H1 (cell line): Measurements from ENCODE around the gene VSX1. TPM values are rescaled to one million over a fixed set of nuclear protein-coding genes. Genes with fewer than 3 reads are reported as not detected.

Source experiments
- CTCF ChIA-PET: fragments of 300-600 bp; sonication (Branson Sonifier 250); formaldehyde crosslinking; loops from one replicate; lab custom pipeline; 2021; ENCODE audit not compliant: partially characterized antibody; lab: Charles Lee
- POLR2A ChIA-PET: fragments of 300-600 bp; sonication (Branson Sonifier 250); formaldehyde crosslinking; loops from one replicate; lab custom pipeline; 2021; ENCODE audit warnings: inconsistent platforms; ENCODE audit not compliant: partially characterized antibody; lab: Charles Lee
- DNase-seq, 2 experiments: peaks; one replicate each; pipeline versions ENCODE4 v3.0.0 to v3.0.0-alpha.2; 2010 to 2022; ENCODE audit warnings: low spot score in 2 of 2, low read depth in 1 of 2, mixed read lengths in 1 of 2
- FAIRE-seq: peaks from 2 replicates; lab custom pipeline; 2011; peaks lifted over from hg19 to GRCh38; lab: Jason Lieb, UNC
- H2AFZ ChIP-seq: 2 replicates; pipeline ENCODE4 v1.8.1; 2012; ENCODE audit warnings: low read length, inconsistent platforms
- H2AK5ac ChIP-seq: 2 replicates; pipeline ENCODE4 v1.6.1; 2013; ENCODE audit warnings: low read depth, low read length
- H2BK120ac ChIP-seq: replicated peaks from 2 replicates; pipeline ENCODE3; 2013; ENCODE audit warnings: low read depth, low read length, inconsistent platforms
- H2BK12ac ChIP-seq: 2 replicates; pipeline ENCODE4 v1.6.1; 2013; ENCODE audit warnings: low read depth, low read length
- H2BK15ac ChIP-seq: 2 replicates; pipeline ENCODE4 v1.6.1; 2013; ENCODE audit warnings: low read length
- H2BK20ac ChIP-seq: 2 replicates; pipeline ENCODE4 v1.6.1; 2013; ENCODE audit warnings: low read length
- H2BK5ac ChIP-seq: 2 replicates; pipeline ENCODE4 v1.6.1; 2013; ENCODE audit warnings: low read depth, low read length
- H3K14ac ChIP-seq: 2 replicates; pipeline ENCODE4 v1.6.1; 2013; ENCODE audit warnings: inconsistent platforms; ENCODE audit not compliant: insufficient read length
- H3K18ac ChIP-seq: 2 replicates; pipeline ENCODE4 v1.6.1; 2013; ENCODE audit warnings: low read length; ENCODE audit errors: extremely low read depth
- H3K23ac ChIP-seq: 2 replicates; pipeline ENCODE4 v1.6.1; 2013; ENCODE audit warnings: inconsistent platforms; ENCODE audit not compliant: insufficient read length
- H3K23me2 ChIP-seq: 2 replicates; pipeline ENCODE4 v1.6.1; 2013; ENCODE audit warnings: low read depth, low read length
- H3K27ac ChIP-seq: 2 replicates; pipeline ENCODE4 v1.6.1; 2011; ENCODE audit warnings: low read depth, low read length, inconsistent platforms
- H3K27me3 ChIP-seq, 4 experiments: replicated peaks in 1 of 4; 1 replicate in 1 of 4; 2 replicates in 3 of 4; pipeline versions ENCODE4 v1.6.1 to v1.8.1; 2011 to 2013; ENCODE audit warnings: low read length in 3 of 4, mild to moderate bottlenecking in 3 of 4, inconsistent platforms in 2 of 4, mixed read lengths in 2 of 4, moderate library complexity in 1 of 4; ENCODE audit not compliant: control insufficient read depth in 3 of 4, insufficient read depth in 3 of 4; ENCODE audit errors: extremely low read depth in 1 of 4
- H3K36me3 ChIP-seq, 4 experiments: 2 replicates each; pipeline versions ENCODE4 v1.6.1 to v1.8.1; 2011 to 2013; ENCODE audit warnings: mild to moderate bottlenecking in 4 of 4, low read length in 3 of 4, moderate library complexity in 2 of 4, control low read depth in 1 of 4, inconsistent platforms in 1 of 4; ENCODE audit not compliant: insufficient read depth in 4 of 4, control insufficient read depth in 2 of 4
- H3K4ac ChIP-seq: replicated peaks from 2 replicates; pipeline ENCODE3; 2013; ENCODE audit warnings: low read length, low read depth, mixed read lengths, inconsistent platforms; ENCODE audit not compliant: insufficient read length
- H3K4me1 ChIP-seq, 4 experiments: replicated peaks in 1 of 4; 1 replicate in 1 of 4; 2 replicates in 3 of 4; pipeline versions ENCODE4 v1.6.1 to v1.8.1; 2011 to 2013; ENCODE audit warnings: low read length in 3 of 4, inconsistent platforms in 2 of 4, mixed read lengths in 1 of 4; ENCODE audit not compliant: insufficient read depth in 4 of 4, control insufficient read depth in 3 of 4
- H3K4me2 ChIP-seq, 2 experiments: 2 replicates each; pipeline versions ENCODE4 v1.6.1 to v1.8.1; 2011 to 2013; ENCODE audit warnings: low read depth in 2 of 2, low read length in 2 of 2, control low read depth in 1 of 2, inconsistent platforms in 1 of 2, mild to moderate bottlenecking in 1 of 2; ENCODE audit not compliant: insufficient read depth in 1 of 2
- H3K4me3 ChIP-seq, 4 experiments: fragments of 200-600, 300-600 bp in 1 of 4; sonication (generic), shearing (Covaris generic), sonication (Bioruptor Twin) in 1 of 4; 2 replicates each; pipeline versions ENCODE4 v1.5.1 to v1.8.1; 2011 to 2016; ENCODE audit warnings: low read length in 4 of 4, low read depth in 3 of 4, control low read depth in 2 of 4, inconsistent platforms in 2 of 4, mild to moderate bottlenecking in 2 of 4, mixed read lengths in 1 of 4, moderate library complexity in 1 of 4; ENCODE audit not compliant: insufficient read depth in 2 of 4; ENCODE audit errors: extremely low read depth in 1 of 4
- H3K56ac ChIP-seq: replicated peaks from 2 replicates; pipeline ENCODE3; 2013; ENCODE audit warnings: low read depth, mild to moderate bottlenecking, mixed read lengths, low read length, inconsistent platforms; ENCODE audit not compliant: insufficient read length
- H3K79me1 ChIP-seq: 2 replicates; pipeline ENCODE4 v1.6.1; 2013; ENCODE audit warnings: low read depth, low read length, control low read depth
- H3K79me2 ChIP-seq, 2 experiments: 2 replicates each; pipeline versions ENCODE4 v1.6.1 to v1.8.1; 2012 to 2013; ENCODE audit warnings: low read length in 2 of 2, mild to moderate bottlenecking in 2 of 2, inconsistent platforms in 1 of 2; ENCODE audit not compliant: insufficient read depth in 2 of 2, control insufficient read depth in 1 of 2
- H3K9ac ChIP-seq, 4 experiments: replicated peaks in 1 of 4; 1 replicate in 1 of 4; 2 replicates in 3 of 4; pipeline versions ENCODE4 v1.6.1 to v1.8.1; 2011 to 2013; ENCODE audit warnings: low read depth in 3 of 4, low read length in 3 of 4, control low read depth in 2 of 4, mild to moderate bottlenecking in 2 of 4, moderate library complexity in 2 of 4, inconsistent platforms in 1 of 4; ENCODE audit errors: extremely low read depth in 1 of 4
- H3K9me3 ChIP-seq, 2 experiments: 2 replicates each; pipeline versions ENCODE4 v1.6.1 to v1.8.1; 2012 to 2013; ENCODE audit warnings: mild to moderate bottlenecking in 2 of 2, moderate library complexity in 2 of 2, control low read depth in 1 of 2, inconsistent platforms in 1 of 2, low read depth in 1 of 2, low read length in 1 of 2, mixed read lengths in 1 of 2; ENCODE audit not compliant: insufficient read depth in 2 of 2
- H4K20me1 ChIP-seq, 2 experiments: replicated peaks in 1 of 2; 2 replicates each; pipeline versions ENCODE3 to v1.8.1; 2011 to 2013; ENCODE audit warnings: inconsistent platforms in 2 of 2, low read length in 2 of 2, mild to moderate bottlenecking in 1 of 2; ENCODE audit not compliant: insufficient read depth in 2 of 2, control insufficient read depth in 1 of 2
- H4K5ac ChIP-seq: 2 replicates; pipeline ENCODE4 v1.6.1; 2013; ENCODE audit warnings: low read length, low read depth, mixed read lengths, inconsistent platforms; ENCODE audit not compliant: insufficient read length
- H4K8ac ChIP-seq: 2 replicates; pipeline ENCODE4 v1.8.0; 2013; ENCODE audit warnings: mild to moderate bottlenecking, moderate library complexity, low read length, inconsistent platforms; ENCODE audit not compliant: insufficient read depth; ENCODE audit errors: extremely low read depth
- H4K91ac ChIP-seq: replicated peaks from 2 replicates; pipeline ENCODE3; 2013; ENCODE audit warnings: low read length, mixed read lengths, inconsistent platforms; ENCODE audit not compliant: insufficient read length
- BACH1 ChIP-seq: IDR thresholded peaks from 2 replicates; pipeline ENCODE4 v1.6.1; 2012; ENCODE audit warnings: low read length, improper control_type of control experiment
- BRCA1 ChIP-seq: IDR thresholded peaks from 2 replicates; pipeline ENCODE4 v1.6.1; 2012; ENCODE audit warnings: low read depth, low read length, improper control_type of control experiment
- CEBPB ChIP-seq: IDR thresholded peaks from 2 replicates; pipeline ENCODE4 v1.6.1; 2012; ENCODE audit warnings: low read depth, low read length
- CTBP2 ChIP-seq: IDR thresholded peaks from 2 replicates; pipeline ENCODE4 v1.7.0; 2011; ENCODE audit warnings: borderline replicate concordance, mild to moderate bottlenecking, moderate library complexity, mixed read lengths, low read length; ENCODE audit not compliant: insufficient read depth, insufficient read length
- EGR1 ChIP-seq: IDR thresholded peaks from 2 replicates; pipeline ENCODE4 v1.6.1; 2011; ENCODE audit warnings: low read depth, low read length, borderline replicate concordance
- HDAC6 ChIP-seq: IDR thresholded peaks from one replicate; pipeline ENCODE4 v1.7.1; 2012; ENCODE audit warnings: low read depth, mild to moderate bottlenecking, inconsistent platforms, low read length, moderate library complexity
- MAFK ChIP-seq: IDR thresholded peaks from 2 replicates; pipeline ENCODE4 v1.6.1; 2012; ENCODE audit warnings: low read depth, mild to moderate bottlenecking, improper control_type of control experiment, low read length
- PHF8 ChIP-seq: fragments of 200-600 bp; sonication (generic); conservative IDR thresholded peaks from 2 replicates; pipeline ENCODE4 v1.7.1; 2012; ENCODE audit warnings: low read depth, mild to moderate bottlenecking, inconsistent platforms, low read length, moderate library complexity
- POLR2AphosphoS5 ChIP-seq: IDR thresholded peaks from 2 replicates; pipeline ENCODE4 v1.6.1; 2011; ENCODE audit warnings: low read depth, low read length
- SIRT6 ChIP-seq: IDR thresholded peaks from one replicate; pipeline ENCODE4 v1.7.1; 2012; ENCODE audit warnings: low read length, inconsistent platforms
- TAF1 ChIP-seq: IDR thresholded peaks from 2 replicates; pipeline ENCODE4 v1.6.1; 2011; ENCODE audit warnings: mild to moderate bottlenecking, low read depth, low read length
- TCF12 ChIP-seq: IDR thresholded peaks from 2 replicates; pipeline ENCODE4 v1.6.1; 2011; ENCODE audit warnings: low read depth, mild to moderate bottlenecking, low read length
- TEAD4 ChIP-seq: IDR thresholded peaks from 2 replicates; pipeline ENCODE4 v1.6.1; 2012; ENCODE audit warnings: low read depth, low read length, inconsistent platforms, mixed read lengths
- WGBS, 2 experiments: shearing (Covaris generic) in 1 of 2; methylation state at CpG; one replicate each; pipeline versions ENCODE4 v1.1.6 to v1.1.7; 2013 to 2015; ENCODE audit warnings: low lambda C conversion rate in 2 of 2, mixed read lengths in 2 of 2, inconsistent platforms in 1 of 2, low coverage in 1 of 2, missing lambda C conversion rate in 1 of 2; ENCODE audit not compliant: insufficient replicate concordance in 2 of 2, insufficient coverage in 1 of 2, insufficient read length in 1 of 2; ENCODE audit errors: extremely low coverage in 1 of 2, missing lambda C conversion rate in 1 of 2; 5-methylcytosine and 5-hydroxymethylcytosine counted together
- polyA plus RNA-seq, 7 experiments: library from polyadenylated mRNA; depleted of rRNA in 3 of 7; stranded (reverse) in 5 of 7; unstranded in 2 of 7; fragments of >200 nt in 5 of 7; fragments of 200-250 nt in 2 of 7; gene quantifications; 1 replicate in 5 of 7; 2 replicates in 1 of 7; 4 replicates in 1 of 7; pipeline versions ENCODE4 v1.2.1 to v1.2.3, GENCODE V29; 2011 to 2013; ENCODE audit warnings: missing spikeins in 2 of 7, mixed read lengths in 2 of 7
- total RNA-seq: library from RNA; stranded (reverse); fragmentation: NEBNext Ultra II Directional; extraction: Animal tissue kit (Norgen Biotek cat#: 25700); gene quantifications from 2 replicates; pipeline ENCODE4 v1.2.1, GENCODE V29; 2021

The VSX1 gene
- total and polyA plus RNA-seq, 2 of the 8 experiments (the other 6 are each of a cell fraction or from before 2014, with no cell fraction given) = 0.14 TPM; not detected in 1

DNA sequence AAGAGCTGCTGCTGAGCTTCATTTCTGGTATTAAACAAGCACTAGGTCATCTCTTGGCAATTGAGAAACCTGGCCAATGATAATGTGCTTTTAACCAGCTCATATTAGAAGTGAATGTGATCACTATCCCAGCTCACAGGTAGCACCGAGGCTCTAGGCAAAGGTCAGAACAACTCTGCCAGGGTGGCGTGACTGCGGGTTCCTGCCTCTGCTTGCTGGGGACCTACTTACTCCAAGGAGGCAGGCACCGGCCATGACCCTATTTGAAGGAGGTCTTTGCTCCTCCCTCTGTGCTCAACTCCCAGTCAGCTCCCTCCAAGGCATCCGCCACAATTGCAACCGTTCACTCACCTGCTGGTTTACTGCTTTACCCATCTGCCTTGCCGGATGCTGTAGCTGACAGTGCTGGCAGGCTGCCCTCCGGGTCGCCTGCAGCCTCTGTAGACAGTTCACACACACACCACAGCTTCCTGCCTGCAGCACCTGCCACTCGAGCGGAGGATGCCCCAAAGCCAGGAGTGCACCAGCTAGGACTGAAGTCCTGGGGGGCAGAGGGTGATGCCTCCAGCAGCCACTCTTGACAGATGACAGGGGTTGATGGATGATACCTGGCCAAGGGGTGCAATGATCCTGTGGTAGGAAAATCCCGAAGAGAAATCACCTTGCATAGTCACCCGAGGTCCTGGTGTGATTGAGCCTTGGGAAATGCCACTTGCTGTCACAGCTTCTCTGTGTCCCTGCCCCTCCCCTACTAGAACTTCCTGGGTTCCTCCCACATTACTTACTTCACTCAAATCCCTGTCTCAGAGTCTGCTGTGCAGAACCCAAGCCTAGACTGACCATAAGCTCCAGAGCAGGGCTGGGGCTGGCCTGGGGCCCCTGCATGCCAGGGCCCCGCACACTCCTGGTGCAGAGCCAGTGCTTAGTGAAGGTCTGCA is 8.8 kb upstream of the VSX1 start:
- no peaks in the 10 kb centered on the region for H3K79me1 ChIP-seq
- H3K4me1 ChIP-seq = no peaks in the 10 kb centered on the region
- H3K18ac ChIP-seq = no peak overlapping the region
- ChIA-PET POLR2A (interaction anchor here (1.5 kb wide), 1 partner anchor 9 kb away, joined by 4 read pairs; the partner anchor contains the start of gene VSX1), CTCF (interaction anchor here (0.6 to 2.2 kb wide), 5 partner anchors 24 to 209 kb away, joined by 3 to 8 read pairs (median 3); no protein-coding TSS in a partner anchor)
- peaks cover 2% of the 10 kb centered on the region; the same call in 1 of the 2 replicates for H3K23me2 ChIP-seq
- no peak overlapping the region for H3K9ac ChIP-seq
- H2BK12ac ChIP-seq = no peak overlapping the region
- no peaks in the 10 kb centered on the region for H3K36me3 ChIP-seq
- no peak overlapping the region for H4K91ac ChIP-seq
- H3K56ac ChIP-seq = no peak overlapping the region
- H2BK120ac ChIP-seq = no peak overlapping the region
- H3K4me3 ChIP-seq = no peak overlapping the region
- peak in 1 of 2 experiments; percentile 38 for DNase-seq
- WGBS, 2 experiments = 82% methylated on average over 14 of the region's 14 CpGs; no CpG with 5 or more reads in 1 of the 2 experiments
- no peak overlapping the region for H3K4me2 ChIP-seq
- FAIRE-seq = no peak
- H3K14ac ChIP-seq = no peak overlapping the region
- H3K23ac ChIP-seq = no peak overlapping the region
- H2AFZ ChIP-seq = no peak overlapping the region
- H3K9me3 ChIP-seq = no peaks in the 10 kb centered on the region
- H3K27ac ChIP-seq = no peak overlapping the region
- no peak overlapping the region for H2BK15ac ChIP-seq
- H3K27me3 ChIP-seq = peaks cover 7 to 26% (median 16%) of the 10 kb centered on the region in 4 experiments
- H3K4ac ChIP-seq = no peak overlapping the region
- peaks cover 0 to under 1% of the 10 kb centered on the region in 2 experiments for H4K20me1 ChIP-seq
- no peak overlapping the region for H4K8ac ChIP-seq
- H3K79me2 ChIP-seq = no peaks in the 10 kb centered on the region
- H2BK5ac ChIP-seq = no peak overlapping the region
- H2AK5ac ChIP-seq = no peak overlapping the region
- H2BK20ac ChIP-seq = no peak overlapping the region
- no peak overlapping the region for H4K5ac ChIP-seq
- no peak for TF ChIP-seq EGR1
- TF ChIP-seq HDAC6 = no peak
- no peak for TF ChIP-seq MAFK
- TF ChIP-seq CTBP2 = no peak
- TF ChIP-seq POLR2AphosphoS5 = no peak
- TF ChIP-seq CEBPB = no peak
- no peak for TF ChIP-seq PHF8
- no peak for TF ChIP-seq BACH1
- TF ChIP-seq SIRT6 = no peak
- no peak for TF ChIP-seq TCF12
- TF ChIP-seq TAF1 = no peak
- TF ChIP-seq BRCA1 = no peak
- TF ChIP-seq TEAD4 = no peak
